ENCODE measurements around the gene PIGQ. TPM values are rescaled to one million over a fixed set of nuclear protein-coding genes. Genes with fewer than 3 reads are reported as not detected.

PIGQ gene
- total and polyA plus RNA-seq, 12 donors: 13.7 to 43.7 (median 20.2) TPM

DNA sequence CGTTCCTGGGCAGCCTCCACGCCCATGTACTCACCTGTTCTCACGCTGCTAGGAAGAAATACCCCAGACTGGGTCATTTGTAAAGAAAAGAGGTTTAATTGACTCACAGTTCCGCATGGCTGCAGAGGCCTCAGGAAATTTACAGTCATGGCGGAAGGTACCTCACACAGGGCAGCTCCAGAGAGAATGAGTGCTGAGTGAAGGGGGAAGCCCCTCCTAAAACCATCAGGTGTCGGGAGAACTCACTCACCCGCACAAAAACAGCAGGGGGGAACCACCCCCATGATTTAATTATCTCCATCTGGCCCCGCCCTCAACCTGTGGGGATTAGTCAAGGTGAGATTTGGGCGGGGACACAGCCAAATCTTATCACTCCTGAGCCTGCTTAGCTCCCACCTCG, 38.3 kb downstream of the PIGQ start:
- DNase-seq: no peak
- Histone ChIP-seq H3K36me3 (no peaks in the 10 kb centered on the region), H3K4me3 (no peak overlapping the region), H3K9me3 (peaks cover 0 to 6% (median 0%) of the 10 kb centered on the region in 11 donors), H3K27ac (no peak overlapping the region), H3K27me3 (no peaks in the 10 kb centered on the region), H3K4me1 (peaks cover 0 to 6% (median 0%) of the 10 kb centered on the region in 9 donors)
- no peak for ATAC-seq
- WGBS, 2 donors: 86 to 89% methylated on average over 10 of the region's 10 CpGs
- TF ChIP-seq, protein P1, sequence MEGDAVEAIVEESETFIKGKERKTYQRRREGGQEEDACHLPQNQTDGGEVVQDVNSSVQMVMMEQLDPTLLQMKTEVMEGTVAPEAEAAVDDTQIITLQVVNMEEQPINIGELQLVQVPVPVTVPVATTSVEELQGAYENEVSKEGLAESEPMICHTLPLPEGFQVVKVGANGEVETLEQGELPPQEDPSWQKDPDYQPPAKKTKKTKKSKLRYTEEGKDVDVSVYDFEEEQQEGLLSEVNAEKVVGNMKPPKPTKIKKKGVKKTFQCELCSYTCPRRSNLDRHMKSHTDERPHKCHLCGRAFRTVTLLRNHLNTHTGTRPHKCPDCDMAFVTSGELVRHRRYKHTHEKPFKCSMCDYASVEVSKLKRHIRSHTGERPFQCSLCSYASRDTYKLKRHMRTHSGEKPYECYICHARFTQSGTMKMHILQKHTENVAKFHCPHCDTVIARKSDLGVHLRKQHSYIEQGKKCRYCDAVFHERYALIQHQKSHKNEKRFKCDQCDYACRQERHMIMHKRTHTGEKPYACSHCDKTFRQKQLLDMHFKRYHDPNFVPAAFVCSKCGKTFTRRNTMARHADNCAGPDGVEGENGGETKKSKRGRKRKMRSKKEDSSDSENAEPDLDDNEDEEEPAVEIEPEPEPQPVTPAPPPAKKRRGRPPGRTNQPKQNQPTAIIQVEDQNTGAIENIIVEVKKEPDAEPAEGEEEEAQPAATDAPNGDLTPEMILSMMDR (IDR thresholded peaks at IDR 0.05): no peak
- intact Hi-C loops (cut with DNase I): no loop called here

DNA sequence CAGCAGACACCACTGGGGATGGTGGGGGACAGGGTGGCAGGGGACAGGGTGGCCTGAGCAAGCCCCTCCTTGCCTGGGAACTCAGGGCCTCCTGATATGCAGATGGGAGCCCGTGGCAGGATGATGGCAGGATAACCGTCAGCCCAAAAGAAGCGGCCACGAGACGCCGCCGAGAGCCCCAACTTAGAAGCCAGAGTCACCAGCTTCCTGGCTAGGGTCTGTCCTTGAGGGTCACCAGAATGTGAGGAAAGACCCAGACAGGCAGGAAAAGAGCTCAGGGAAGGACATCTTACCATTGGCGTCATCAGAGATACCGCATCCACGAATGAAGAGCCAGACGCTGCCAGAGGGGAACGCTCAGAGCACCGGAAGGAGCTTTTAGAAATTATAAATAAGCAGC, 39.5 kb downstream of the PIGQ start:
- no peak overlapping the region for H3K27ac ChIP-seq
- WGBS, 2 donors: 87 to 90% methylated on average over 13 of the region's 13 CpGs
- no peak for ATAC-seq

DNA sequence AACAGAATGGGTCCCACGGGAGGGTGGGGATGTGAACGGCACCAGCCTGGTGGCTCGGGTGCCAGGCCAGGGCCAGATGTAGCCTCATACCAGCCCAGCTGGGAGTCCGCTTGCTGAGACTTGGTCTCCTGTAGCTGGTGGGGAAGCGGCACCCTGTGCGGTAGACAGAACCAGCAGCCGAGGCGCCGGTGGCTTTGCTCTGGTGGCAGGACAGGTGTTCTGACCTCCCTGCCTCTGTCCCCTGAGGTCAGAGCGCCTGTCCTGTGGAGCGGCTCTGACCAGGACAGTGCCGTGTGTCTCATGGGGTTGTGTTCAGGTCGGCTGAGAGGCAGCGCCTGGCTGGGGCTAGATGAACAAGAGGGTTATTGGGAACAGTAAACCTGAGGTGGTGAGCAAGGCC, 40.2 kb downstream of the PIGQ start:
- Histone ChIP-seq H3K9me3 (peaks cover 0 to 5% (median 0%) of the 10 kb centered on the region in 11 donors), H3K27me3 (no peaks in the 10 kb centered on the region), H3K4me3 (no peak overlapping the region), H3K36me3 (no peaks in the 10 kb centered on the region), H3K4me1 (peaks cover 0 to 6% (median 0%) of the 10 kb centered on the region in 9 donors), H3K27ac (no peak overlapping the region)
- WGBS, 2 donors: 91 to 92% methylated on average over 14 of the region's 14 CpGs
- ATAC-seq: peak in 2 of 8 donors; percentile 31 to 49
- intact Hi-C loops (cut with DNase I): no loop called here
- TF ChIP-seq, protein P1 (IDR thresholded peaks at IDR 0.05): no peak
- no peak for DNase-seq

More for the DNA sequence above, 39.5 kb downstream of the PIGQ start:
- Histone ChIP-seq H3K9me3 (peaks cover 0 to 6% (median 0%) of the 10 kb centered on the region in 11 donors), H3K4me1 (peaks cover 0 to 6% (median 0%) of the 10 kb centered on the region in 9 donors), H3K4me3 (no peak overlapping the region), H3K36me3 (no peaks in the 10 kb centered on the region), H3K27me3 (no peaks in the 10 kb centered on the region)
- no peak for DNase-seq
- intact Hi-C loops (cut with DNase I): no loop called here
- TF ChIP-seq, protein P1 (IDR thresholded peaks at IDR 0.05): no peak

DNA sequence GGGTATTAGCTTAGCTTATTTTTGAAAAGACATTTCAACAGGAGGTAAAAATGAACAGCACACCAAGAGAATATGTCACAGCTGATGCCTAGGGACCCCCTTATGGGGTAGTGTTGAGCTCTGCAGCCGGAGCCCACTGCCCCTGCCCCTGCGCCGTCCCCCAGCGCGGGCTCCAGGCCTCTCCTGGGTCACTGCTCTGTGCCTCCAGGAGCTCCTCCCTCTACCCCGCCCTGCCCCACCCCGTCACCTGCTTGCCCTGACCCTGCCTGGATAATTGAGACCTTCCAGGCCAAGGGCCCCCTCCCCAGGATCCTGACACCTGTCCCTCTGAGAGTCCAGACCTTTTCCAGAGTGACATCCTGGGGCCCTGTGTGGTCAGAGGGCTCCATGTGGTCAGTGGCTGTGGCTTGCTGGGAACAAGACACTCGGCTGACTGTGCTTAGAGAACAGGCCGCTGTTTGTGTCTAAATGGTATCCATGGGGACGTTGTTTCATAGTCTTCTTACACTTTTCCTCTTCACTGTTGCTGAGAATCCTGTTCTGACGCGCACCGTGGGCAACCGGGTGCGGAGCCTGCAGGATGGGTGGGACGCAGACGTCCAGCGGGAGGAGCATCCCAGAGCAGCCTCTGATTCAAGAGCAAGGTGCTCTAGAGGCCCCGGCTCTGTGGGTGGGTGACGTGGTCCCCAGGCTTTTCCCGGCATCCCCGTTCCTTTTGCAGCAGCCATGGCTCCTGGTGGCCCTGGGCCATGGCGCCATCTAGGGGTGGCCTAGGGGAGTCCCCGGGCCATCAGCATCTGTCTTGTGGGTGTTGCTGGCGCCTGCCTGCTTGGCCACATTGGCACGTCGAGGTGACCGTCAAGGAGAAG, 41.0 kb downstream of the PIGQ start:
- Histone ChIP-seq H3K9me3 (no peaks in the 10 kb centered on the region), H3K27me3 (no peaks in the 10 kb centered on the region), H3K4me1 (peaks cover 0 to 6% (median 0%) of the 10 kb centered on the region in 9 donors), H3K36me3 (no peaks in the 10 kb centered on the region), H3K27ac (no peak overlapping the region), H3K4me3 (no peak overlapping the region)
- 68 to 78% methylated on average over 28 of the region's 28 CpGs for whole genome bisulfite sequencing, 2 donors
- TF ChIP-seq, protein P1 (IDR thresholded peaks at IDR 0.05): peak; percentile 52 to 80 (median 72)
- DNase-seq (no peak), ATAC-seq (peak; percentile 51 to 88 (median 76))
- intact Hi-C loops (cut with DNase I): no loop called here
